GM13976 (cell line): ENCODE measurements around the gene BCAT1.

Source experiments
- DNase-seq: peaks from one replicate; pipeline ENCODE4 v3.0.0; 2012; ENCODE audit warnings: low spot score
- CTCF ChIP-seq: IDR thresholded peaks from 2 replicates; pipeline ENCODE4 v1.5.1; 2012; ENCODE audit warnings: borderline replicate concordance, mild to moderate bottlenecking; ENCODE audit not compliant: insufficient read depth; ENCODE audit errors: extremely low read depth, missing control alignments, control extremely low read depth
- in situ Hi-C: fragments of 300-500 bp; cut with MboI; formaldehyde crosslinking; loops from one replicate; pipeline ENCODE4 v1.12.0; 2022; ENCODE audit warnings: low sequenced_read_pairs, mixed read lengths, inconsistent platforms; ENCODE audit not compliant: unreplicated experiment

BCAT1 gene

GRCh38 chr12:24920141-24920540 lies 28.8 kb downstream of the BCAT1 start:
- no peak for TF ChIP-seq CTCF
- no peak for DNase-seq
- in situ Hi-C loops, result no loop called here

GRCh38 chr12:24919346-24920001 lies 29.4 kb downstream of the BCAT1 start:
- DNase-seq, result no peak
- no peak for TF ChIP-seq CTCF
- in situ Hi-C loops, result no loop called here

GRCh38 chr12:24918596-24918995 lies 30.3 kb downstream of the BCAT1 start:
- DNase-seq, result no peak
- no peak for TF ChIP-seq CTCF
- in situ Hi-C loops, result no loop called here

GRCh38 chr12:24915501-24915900 lies 33.4 kb downstream of the BCAT1 start:
- DNase-seq, result no peak
- in situ Hi-C loops, result no loop called here
- no peak for TF ChIP-seq CTCF

- TF ChIP-seq CTCF, result no peak
- DNase-seq, result no peak
- in situ Hi-C loops, result no loop called here
These were observed 34.9 kb downstream of the BCAT1 start for GRCh38 chr12:24913953-24914352.

GRCh38 chr12:24913130-24913529 lies 35.8 kb downstream of the BCAT1 start:
- DNase-seq, result no peak
- no peak for TF ChIP-seq CTCF
- in situ Hi-C loops, result no loop called here
